HG03103 (cell line): ENCODE measurements around the gene RBM10.

ENCODE experiments used
- ATAC-seq: cut with Tn5 transposase; IDR thresholded peaks from one replicate; pipeline ENCODE4 v1.9.1; 2021; ENCODE audit warnings: low read depth; ENCODE audit not compliant: unreplicated experiment

RBM10 gene

GRCh38 chrX:47216393-47216925 is 71.4 kb downstream of the RBM10 start:
- ATAC-seq, result no peak

- ATAC-seq, result no peak
Observed at GRCh38 chrX:47217121-47217851, 72.3 kb downstream of the RBM10 start.

GRCh38 chrX:47217852-47218279 is 72.8 kb downstream of the RBM10 start:
- ATAC-seq, result peak; percentile 82

- peak; percentile 2 for ATAC-seq
Observed at GRCh38 chrX:47218280-47218919, 73.4 kb downstream of the RBM10 start, which contains the start of gene CDK16. CDK16 (plus strand) TSS chrX:47218681; CDS start chrX:47223558, 4,877 bp downstream.

GRCh38 chrX:47218920-47219815 is 74.1 kb downstream of the RBM10 start:
- ATAC-seq, result no peak

GRCh38 chrX:47221756-47222155 is 76.7 kb downstream of the RBM10 start:
- ATAC-seq, result no peak

GRCh38 chrX:47222751-47223350 is 77.8 kb downstream of the RBM10 start:
- no peak for ATAC-seq

- no peak for ATAC-seq
Observed at GRCh38 chrX:47223476-47224250, 78.6 kb downstream of the RBM10 start.

GRCh38 chrX:47224266-47224895 is 79.4 kb downstream of the RBM10 start:
- ATAC-seq, result no peak

- ATAC-seq, result no peak
Observed at GRCh38 chrX:47224896-47225290, 79.9 kb downstream of the RBM10 start.

- no peak for ATAC-seq
Observed at GRCh38 chrX:47226071-47226470, 81.0 kb downstream of the RBM10 start.

GRCh38 chrX:47226531-47227333 is 81.7 kb downstream of the RBM10 start:
- no peak for ATAC-seq

GRCh38 chrX:47227334-47227583 is 82.2 kb downstream of the RBM10 start:
- ATAC-seq, result no peak

- no peak for ATAC-seq
Observed at GRCh38 chrX:47228550-47229270, 83.7 kb downstream of the RBM10 start.

- no peak for ATAC-seq
Observed at GRCh38 chrX:47229427-47229826, 84.4 kb downstream of the RBM10 start.

- ATAC-seq, result no peak
Observed at GRCh38 chrX:47230136-47230868, 85.3 kb downstream of the RBM10 start.

GRCh38 chrX:47231167-47231566 is 86.1 kb downstream of the RBM10 start:
- ATAC-seq, result no peak
